ENCODE data around the gene RABGAP1L.
"Not testable (repeated sequence)": the region's sequence is repeated elsewhere in the genome, so short reads cannot be mapped to it uniquely, and the experiment has no call there.

Gene RABGAP1L

GRCh38 chr1:174366946-174367345 is 207.6 kb downstream of the RABGAP1L start:
- no peak for DNase-seq (ENCODE audit: low read depth in 2 of 2)

GRCh38 chr1:174367892-174368291 is 208.6 kb downstream of the RABGAP1L start:
- DNase-seq (ENCODE audit: low read depth in 2 of 2) = no peak

- DNase-seq (ENCODE audit: low read depth in 2 of 2) = no peak
Measured at GRCh38 chr1:174376030-174376429, 216.7 kb downstream of the RABGAP1L start.

- no peak for DNase-seq (ENCODE audit: low read depth in 2 of 2)
Measured at GRCh38 chr1:174391716-174392115, 232.4 kb downstream of the RABGAP1L start.

- DNase-seq (ENCODE audit: low read depth in 2 of 2) = no peak
Measured at GRCh38 chr1:174393885-174394284, 234.6 kb downstream of the RABGAP1L start.

GRCh38 chr1:174397261-174397660 is 237.9 kb downstream of the RABGAP1L start:
- DNase-seq (ENCODE audit: low read depth in 2 of 2) = no peak

GRCh38 chr1:174398246-174398645 is 238.9 kb downstream of the RABGAP1L start:
- DNase-seq (ENCODE audit: low read depth in 2 of 2) = no peak

GRCh38 chr1:174399211-174399610 is 239.9 kb downstream of the RABGAP1L start:
- DNase-seq (ENCODE audit: low read depth in 2 of 2) = no peak

GRCh38 chr1:174401075-174401474 is 241.8 kb downstream of the RABGAP1L start:
- no peak for DNase-seq (ENCODE audit: low read depth in 2 of 2)

- no peak for DNase-seq (ENCODE audit: low read depth in 2 of 2)
Measured at GRCh38 chr1:174405219-174405618, 245.9 kb downstream of the RABGAP1L start.

GRCh38 chr1:174406421-174406820 is 247.1 kb downstream of the RABGAP1L start:
- DNase-seq (ENCODE audit: low read depth in 2 of 2) = no peak

GRCh38 chr1:174407665-174408064 is 248.3 kb downstream of the RABGAP1L start:
- no peak for DNase-seq (ENCODE audit: low read depth in 2 of 2)

GRCh38 chr1:174408146-174408545 is 248.8 kb downstream of the RABGAP1L start:
- no peak for DNase-seq (ENCODE audit: low read depth in 2 of 2)

- DNase-seq (ENCODE audit: low read depth in 2 of 2) = not testable (repeated sequence)
Measured at GRCh38 chr1:174409801-174410200, 250.5 kb downstream of the RABGAP1L start.

GRCh38 chr1:174413632-174414031 is 254.3 kb downstream of the RABGAP1L start:
- no peak for DNase-seq (ENCODE audit: low read depth in 2 of 2)

- DNase-seq (ENCODE audit: low read depth in 2 of 2) = no peak
Measured at GRCh38 chr1:174414203-174414602, 254.9 kb downstream of the RABGAP1L start.

GRCh38 chr1:174415506-174415905 is 256.2 kb downstream of the RABGAP1L start:
- DNase-seq (ENCODE audit: low read depth in 2 of 2) = no peak

GRCh38 chr1:174417921-174418320 is 258.6 kb downstream of the RABGAP1L start:
- no peak for DNase-seq (ENCODE audit: low read depth in 2 of 2)

- DNase-seq (ENCODE audit: low read depth in 2 of 2) = no peak
Measured at GRCh38 chr1:174425121-174425520, 265.8 kb downstream of the RABGAP1L start.

GRCh38 chr1:174426153-174426552 is 266.8 kb downstream of the RABGAP1L start:
- DNase-seq (ENCODE audit: low read depth in 2 of 2) = no peak

- no peak for DNase-seq (ENCODE audit: low read depth in 2 of 2)
Measured at GRCh38 chr1:174428033-174428432, 268.7 kb downstream of the RABGAP1L start.

GRCh38 chr1:174428739-174429138 is 269.4 kb downstream of the RABGAP1L start:
- no peak for DNase-seq (ENCODE audit: low read depth in 2 of 2)

GRCh38 chr1:174433451-174433850 is 274.1 kb downstream of the RABGAP1L start:
- DNase-seq (ENCODE audit: low read depth in 2 of 2) = no peak

- no peak for DNase-seq (ENCODE audit: low read depth in 2 of 2)
Measured at GRCh38 chr1:174445351-174445750, 286.0 kb downstream of the RABGAP1L start.

GRCh38 chr1:174445817-174446216 is 286.5 kb downstream of the RABGAP1L start:
- DNase-seq (ENCODE audit: low read depth in 2 of 2) = no peak

Data from activated CD4-positive, alpha-beta T cell treated with anti-CD3 and anti-CD28 coated beads for 24 hours (primary cell).